Measurements from ENCODE around the gene TAF9.

DNA sequence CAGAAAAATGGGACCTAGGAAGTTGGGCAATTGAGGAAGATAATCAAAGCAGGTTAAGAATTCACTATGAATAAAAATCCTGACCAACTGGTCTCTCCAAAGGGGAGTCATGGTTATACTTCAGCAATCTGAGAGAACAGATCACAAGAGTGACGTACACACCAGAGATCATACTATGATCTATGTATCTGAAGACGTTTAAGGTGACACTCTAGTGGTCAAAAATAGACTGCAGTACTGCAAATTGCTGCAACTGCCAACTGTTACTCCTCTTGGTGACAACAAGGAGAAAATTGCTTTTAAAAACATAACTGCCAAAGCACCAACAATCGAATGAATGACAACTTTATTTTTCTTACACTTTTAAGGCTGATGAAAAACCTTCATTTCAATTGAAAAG, 4.9 kb downstream of the TAF9 start:
- TF ChIP-seq RCOR1 (IDR thresholded peaks at IDR 0.05; ENCODE audit: low read length): no peak
- TF ChIP-seq, protein P1, sequence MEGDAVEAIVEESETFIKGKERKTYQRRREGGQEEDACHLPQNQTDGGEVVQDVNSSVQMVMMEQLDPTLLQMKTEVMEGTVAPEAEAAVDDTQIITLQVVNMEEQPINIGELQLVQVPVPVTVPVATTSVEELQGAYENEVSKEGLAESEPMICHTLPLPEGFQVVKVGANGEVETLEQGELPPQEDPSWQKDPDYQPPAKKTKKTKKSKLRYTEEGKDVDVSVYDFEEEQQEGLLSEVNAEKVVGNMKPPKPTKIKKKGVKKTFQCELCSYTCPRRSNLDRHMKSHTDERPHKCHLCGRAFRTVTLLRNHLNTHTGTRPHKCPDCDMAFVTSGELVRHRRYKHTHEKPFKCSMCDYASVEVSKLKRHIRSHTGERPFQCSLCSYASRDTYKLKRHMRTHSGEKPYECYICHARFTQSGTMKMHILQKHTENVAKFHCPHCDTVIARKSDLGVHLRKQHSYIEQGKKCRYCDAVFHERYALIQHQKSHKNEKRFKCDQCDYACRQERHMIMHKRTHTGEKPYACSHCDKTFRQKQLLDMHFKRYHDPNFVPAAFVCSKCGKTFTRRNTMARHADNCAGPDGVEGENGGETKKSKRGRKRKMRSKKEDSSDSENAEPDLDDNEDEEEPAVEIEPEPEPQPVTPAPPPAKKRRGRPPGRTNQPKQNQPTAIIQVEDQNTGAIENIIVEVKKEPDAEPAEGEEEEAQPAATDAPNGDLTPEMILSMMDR (IDR thresholded peaks at IDR 0.05): peak; percentile 59
- TF ChIP-seq RXRA (IDR thresholded peaks at IDR 0.05; ENCODE audit: borderline replicate concordance, low read depth): no peak
- TF ChIP-seq, protein P2, sequence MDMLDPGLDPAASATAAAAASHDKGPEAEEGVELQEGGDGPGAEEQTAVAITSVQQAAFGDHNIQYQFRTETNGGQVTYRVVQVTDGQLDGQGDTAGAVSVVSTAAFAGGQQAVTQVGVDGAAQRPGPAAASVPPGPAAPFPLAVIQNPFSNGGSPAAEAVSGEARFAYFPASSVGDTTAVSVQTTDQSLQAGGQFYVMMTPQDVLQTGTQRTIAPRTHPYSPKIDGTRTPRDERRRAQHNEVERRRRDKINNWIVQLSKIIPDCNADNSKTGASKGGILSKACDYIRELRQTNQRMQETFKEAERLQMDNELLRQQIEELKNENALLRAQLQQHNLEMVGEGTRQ (IDR thresholded peaks at IDR 0.05; ENCODE audit: borderline replicate concordance, low read depth, low read length): no peak
- TF ChIP-seq, protein P3, sequence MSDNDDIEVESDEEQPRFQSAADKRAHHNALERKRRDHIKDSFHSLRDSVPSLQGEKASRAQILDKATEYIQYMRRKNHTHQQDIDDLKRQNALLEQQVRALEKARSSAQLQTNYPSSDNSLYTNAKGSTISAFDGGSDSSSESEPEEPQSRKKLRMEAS (IDR thresholded peaks at IDR 0.05; ENCODE audit: low read depth): no peak
- no peak for TF ChIP-seq FOXM1 (IDR thresholded peaks at IDR 0.05; ENCODE audit: low read depth)
- TF ChIP-seq, protein P4, sequence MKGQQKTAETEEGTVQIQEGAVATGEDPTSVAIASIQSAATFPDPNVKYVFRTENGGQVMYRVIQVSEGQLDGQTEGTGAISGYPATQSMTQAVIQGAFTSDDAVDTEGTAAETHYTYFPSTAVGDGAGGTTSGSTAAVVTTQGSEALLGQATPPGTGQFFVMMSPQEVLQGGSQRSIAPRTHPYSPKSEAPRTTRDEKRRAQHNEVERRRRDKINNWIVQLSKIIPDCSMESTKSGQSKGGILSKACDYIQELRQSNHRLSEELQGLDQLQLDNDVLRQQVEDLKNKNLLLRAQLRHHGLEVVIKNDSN (IDR thresholded peaks at IDR 0.05; ENCODE audit: borderline replicate concordance, low read depth): no peak
- TF ChIP-seq TAF1 (IDR thresholded peaks at IDR 0.05; ENCODE audit: borderline replicate concordance, low read depth, low read length): no peak
- TF ChIP-seq POLR2AphosphoS5 (IDR thresholded peaks at IDR 0.05; ENCODE audit: low read depth, low read length): no peak
- no peak for TF ChIP-seq TEAD4 (IDR thresholded peaks at IDR 0.05; ENCODE audit: borderline replicate concordance, insufficient read depth)
